Neutrophil (primary cell): ENCODE results near the gene TUBB4A.

Experiments used
- H3K27ac ChIP-seq: fragments of 200-600 bp; sonication (generic); 2 replicates; pipeline ENCODE4 v1.5.1; 2016; ENCODE audit warnings: mild to moderate bottlenecking, moderate library complexity
- H3K27me3 ChIP-seq: fragments of 200-600 bp; sonication (generic); 2 replicates; pipeline ENCODE4 v1.6.0; 2016; ENCODE audit warnings: mild to moderate bottlenecking
- H3K36me3 ChIP-seq: fragments of 200-600 bp; sonication (generic); 2 replicates; pipeline ENCODE4 v1.5.1; 2017
- H3K4me1 ChIP-seq, 2 experiments: fragments of 200-600 bp in 1 of 2; sonication (generic) in 1 of 2; 1 replicate in 1 of 2; 2 replicates in 1 of 2; pipeline versions ENCODE4 v1.5.1 to v1.6.1; 2013 to 2016; ENCODE audit warnings: low read depth in 1 of 2, low read length in 1 of 2, mild to moderate bottlenecking in 1 of 2, moderate library complexity in 1 of 2; ENCODE audit not compliant: control insufficient read depth in 1 of 2, insufficient read depth in 1 of 2
- H3K4me3 ChIP-seq, 2 experiments: fragments of 200-600 bp in 1 of 2; sonication (generic) in 1 of 2; 1 replicate in 1 of 2; 2 replicates in 1 of 2; pipeline ENCODE4 v1.5.1; 2013 to 2016; ENCODE audit warnings: low read depth in 1 of 2, low read length in 1 of 2, mild to moderate bottlenecking in 1 of 2, moderate library complexity in 1 of 2
- H3K9me3 ChIP-seq: fragments of 200-600 bp; sonication (generic); 2 replicates; pipeline ENCODE4 v1.5.1; 2016
- TF ChIP-seq, protein P1 (sequence below): fragments of 200-600 bp; sonication (generic); IDR thresholded peaks from 2 replicates; pipeline ENCODE4 v1.5.1; 2016; ENCODE audit warnings: antibody characterized with exemption

The TUBB4A gene

DNA sequence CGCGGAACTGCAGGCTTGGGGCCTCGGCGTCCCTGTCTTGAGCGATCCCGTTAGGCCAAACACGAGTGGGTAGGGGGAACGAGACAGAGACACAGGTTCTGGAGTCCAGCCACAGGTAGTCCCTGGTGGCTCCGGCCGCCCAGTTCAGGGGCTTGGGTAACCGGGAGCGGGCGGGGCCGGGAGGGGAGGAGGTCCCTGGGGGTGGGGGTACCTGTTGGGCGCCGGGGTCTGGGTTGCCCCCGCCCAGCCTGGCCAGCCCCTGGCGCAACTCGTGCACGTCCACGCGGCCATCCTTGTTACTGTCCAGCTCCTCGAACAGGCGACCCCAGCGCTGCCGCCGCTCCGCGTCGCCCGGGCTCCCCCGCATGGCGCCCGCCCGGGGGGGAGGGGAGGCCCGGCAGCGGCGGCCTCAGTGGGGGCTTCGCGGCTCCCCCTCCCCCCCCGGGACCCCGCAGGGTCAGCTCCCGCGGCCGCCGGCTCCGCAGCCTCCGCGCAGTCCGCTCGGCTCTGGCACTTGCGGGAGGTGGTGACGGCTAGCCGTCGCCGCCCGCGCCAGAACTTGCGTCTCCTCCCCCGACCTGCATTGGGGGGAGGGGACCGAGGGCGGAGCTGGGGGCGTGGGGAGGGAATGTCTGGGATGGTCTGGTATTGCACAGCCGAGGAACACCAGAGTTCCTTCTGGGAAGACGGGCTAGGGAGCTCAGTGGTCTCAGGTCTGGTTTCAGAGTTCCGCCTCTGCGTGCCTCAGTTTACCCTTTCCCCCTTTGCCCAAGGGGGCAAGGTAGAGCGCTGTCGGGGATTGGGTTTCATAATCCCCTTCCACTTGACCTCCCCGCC lies 42.6 kb downstream of the TUBB4A start, which contains the start of gene SLC25A23:
TSS of gene SLC25A23 (minus strand) at position 531 of the 837 bp plus-strand sequence. CDS start at position 367, 164 bp downstream.
- Histone ChIP-seq H3K27me3 (peaks cover 77% of the 10 kb centered on the region), H3K27ac (peak within 1 kb of the TSS; percentile 42), H3K4me1 (peaks cover 17 to 24% of the 10 kb centered on the region in 2 experiments), H3K9me3 (no peaks in the 10 kb centered on the region), H3K4me3 (peak within 1 kb of the TSS; percentile 66 to 81), H3K36me3 (no peaks in the 10 kb centered on the region)
- TF ChIP-seq, protein P1, sequence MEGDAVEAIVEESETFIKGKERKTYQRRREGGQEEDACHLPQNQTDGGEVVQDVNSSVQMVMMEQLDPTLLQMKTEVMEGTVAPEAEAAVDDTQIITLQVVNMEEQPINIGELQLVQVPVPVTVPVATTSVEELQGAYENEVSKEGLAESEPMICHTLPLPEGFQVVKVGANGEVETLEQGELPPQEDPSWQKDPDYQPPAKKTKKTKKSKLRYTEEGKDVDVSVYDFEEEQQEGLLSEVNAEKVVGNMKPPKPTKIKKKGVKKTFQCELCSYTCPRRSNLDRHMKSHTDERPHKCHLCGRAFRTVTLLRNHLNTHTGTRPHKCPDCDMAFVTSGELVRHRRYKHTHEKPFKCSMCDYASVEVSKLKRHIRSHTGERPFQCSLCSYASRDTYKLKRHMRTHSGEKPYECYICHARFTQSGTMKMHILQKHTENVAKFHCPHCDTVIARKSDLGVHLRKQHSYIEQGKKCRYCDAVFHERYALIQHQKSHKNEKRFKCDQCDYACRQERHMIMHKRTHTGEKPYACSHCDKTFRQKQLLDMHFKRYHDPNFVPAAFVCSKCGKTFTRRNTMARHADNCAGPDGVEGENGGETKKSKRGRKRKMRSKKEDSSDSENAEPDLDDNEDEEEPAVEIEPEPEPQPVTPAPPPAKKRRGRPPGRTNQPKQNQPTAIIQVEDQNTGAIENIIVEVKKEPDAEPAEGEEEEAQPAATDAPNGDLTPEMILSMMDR = no peak

DNA sequence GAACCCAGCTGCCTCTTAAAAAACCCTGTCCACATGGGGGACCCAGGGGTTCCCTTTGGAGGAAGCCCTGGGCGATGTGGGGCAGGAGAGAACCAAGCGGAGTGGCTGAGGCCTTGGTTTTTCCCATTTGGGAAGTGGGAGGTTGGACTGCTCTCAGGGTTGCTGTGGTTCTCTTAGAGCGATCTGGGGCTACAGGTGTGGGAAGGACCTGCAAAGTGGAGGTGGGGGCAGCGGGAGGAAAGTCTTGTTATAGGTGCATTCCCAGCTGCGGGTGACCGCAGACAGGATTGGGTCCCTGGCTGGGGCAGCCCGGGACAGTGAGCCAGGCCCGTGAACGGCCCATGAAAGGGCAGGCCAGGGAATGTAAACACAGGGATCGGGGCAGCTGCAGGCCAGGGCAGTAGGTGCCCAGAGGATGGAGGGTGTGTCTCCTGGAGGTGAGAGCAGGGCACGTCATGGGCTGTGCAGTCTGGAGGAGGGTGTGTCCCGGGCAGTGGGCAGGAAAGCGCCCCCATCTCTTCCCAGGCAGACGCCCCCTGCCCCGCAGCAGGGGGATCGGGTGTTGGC lies 43.3 kb downstream of the TUBB4A start:
- Histone ChIP-seq H3K27me3 (peaks cover 70% of the 10 kb centered on the region), H3K36me3 (no peaks in the 10 kb centered on the region), H3K4me3 (no peak overlapping the region), H3K4me1 (peaks cover 13 to 17% of the 10 kb centered on the region in 2 experiments), H3K27ac (no peak overlapping the region), H3K9me3 (no peaks in the 10 kb centered on the region)
- TF ChIP-seq, protein P1 = no peak

DNA sequence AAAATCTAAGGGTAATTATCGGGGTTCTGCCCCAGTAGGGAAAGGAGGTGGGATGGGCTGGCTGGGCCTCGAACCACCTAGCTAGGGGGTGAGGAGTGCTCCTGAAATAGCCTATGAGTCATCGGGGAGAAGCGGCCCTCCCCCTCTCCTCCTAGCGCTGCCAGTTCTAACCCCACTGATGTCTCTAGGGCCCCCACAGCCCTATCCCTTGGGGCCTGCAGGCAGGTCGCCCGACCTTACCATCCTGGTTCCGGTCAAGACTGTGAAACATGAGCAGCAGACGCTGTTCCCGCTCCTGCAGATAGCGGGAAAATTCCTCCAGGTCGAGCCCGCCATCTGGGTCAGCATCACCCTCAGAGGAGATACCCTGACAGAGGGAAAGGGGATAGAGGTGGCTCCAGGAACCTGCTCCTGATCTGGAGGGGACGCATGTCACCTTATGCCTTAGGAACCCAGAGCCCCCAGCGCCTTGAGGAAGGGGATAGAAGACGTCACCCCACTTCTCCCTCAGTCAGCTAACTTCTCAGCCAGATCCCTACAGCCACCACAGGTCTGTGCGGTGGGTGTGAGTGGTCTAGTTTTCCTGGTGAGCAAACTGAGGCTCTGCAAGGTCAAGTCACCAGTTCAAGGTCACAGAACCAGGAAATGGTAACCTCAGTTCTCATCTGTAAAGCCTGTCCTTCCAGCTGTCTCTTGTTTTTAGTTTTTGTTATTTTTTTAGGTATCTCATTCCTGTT lies 44.0 kb downstream of the TUBB4A start:
- H3K9me3 ChIP-seq = no peaks in the 10 kb centered on the region
- H3K36me3 ChIP-seq = no peaks in the 10 kb centered on the region
- H3K4me3 ChIP-seq = no peak overlapping the region
- H3K4me1 ChIP-seq = peaks cover 13 to 16% of the 10 kb centered on the region in 2 experiments
- H3K27me3 ChIP-seq = peaks cover 64% of the 10 kb centered on the region
- TF ChIP-seq, protein P1 = no peak
- H3K27ac ChIP-seq = no peak overlapping the region

DNA sequence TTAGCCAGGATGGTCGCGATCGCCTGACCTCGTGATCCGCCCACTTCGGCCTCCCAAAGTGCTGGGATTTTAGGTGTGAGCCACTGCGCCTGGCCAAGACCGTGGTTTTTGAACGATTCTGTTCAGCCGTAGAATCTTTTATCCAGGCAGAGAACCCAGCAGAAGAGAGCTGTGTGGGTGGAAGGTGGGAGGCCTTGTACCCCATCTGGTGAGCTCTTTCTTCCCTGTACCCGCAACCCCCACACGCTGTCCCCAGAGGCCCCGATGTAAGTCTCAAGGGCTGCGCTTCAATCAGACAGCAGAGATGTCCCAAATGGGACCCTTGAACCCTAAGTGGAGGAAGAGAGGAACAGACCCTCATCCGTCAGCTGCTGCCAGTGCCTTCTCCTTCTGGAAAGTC lies 46.2 kb downstream of the TUBB4A start:
- Histone ChIP-seq H3K27ac (no peak overlapping the region), H3K36me3 (no peaks in the 10 kb centered on the region), H3K27me3 (peaks cover 46% of the 10 kb centered on the region), H3K4me1 (peaks cover 13 to 16% of the 10 kb centered on the region in 2 experiments), H3K4me3 (no peak overlapping the region), H3K9me3 (no peaks in the 10 kb centered on the region)
- TF ChIP-seq, protein P1 = no peak

DNA sequence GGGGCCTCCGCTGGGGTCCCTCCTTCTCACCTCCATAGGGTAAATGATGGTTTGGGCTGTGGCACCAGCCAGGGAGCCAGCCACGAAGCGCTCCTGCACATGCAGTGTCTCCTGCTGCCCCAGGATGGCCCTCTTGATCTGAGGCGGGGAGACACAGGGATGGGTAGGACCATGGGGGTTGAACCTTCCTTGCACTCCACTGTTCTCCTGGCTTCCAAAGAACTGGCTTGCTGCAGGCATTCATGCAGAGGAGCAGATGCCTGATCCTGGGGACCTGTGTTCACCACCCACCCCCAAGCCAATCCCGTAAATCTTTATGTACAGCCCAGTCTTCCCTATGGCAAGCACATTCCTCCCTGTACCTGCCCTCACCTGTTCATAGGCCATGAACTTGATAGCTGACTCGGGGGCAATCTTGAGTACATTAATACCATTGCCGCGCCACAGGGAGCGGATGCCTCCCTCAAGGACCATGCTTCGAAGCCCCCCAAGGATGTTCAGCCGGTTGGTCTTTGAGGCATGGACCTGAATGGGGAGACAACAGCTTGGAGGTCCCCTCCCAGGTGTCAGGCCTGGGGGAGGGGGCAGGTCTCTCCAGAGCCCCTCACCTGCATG lies 48.1 kb downstream of the TUBB4A start:
- Histone ChIP-seq H3K4me3 (no peak overlapping the region), H3K9me3 (no peaks in the 10 kb centered on the region), H3K27me3 (peaks cover 27% of the 10 kb centered on the region), H3K4me1 (no peaks in the 10 kb centered on the region), H3K36me3 (no peaks in the 10 kb centered on the region), H3K27ac (no peak overlapping the region)
- TF ChIP-seq, protein P1 = no peak
